Nasal cavity respiratory epithelium epithelial cell of viscerocranial mucosa (primary cell): Measurements from ENCODE around the gene SF3B3. TPM values are rescaled to one million over a fixed set of nuclear protein-coding genes. Genes with fewer than 3 reads are reported as not detected.

ENCODE experiments used
- total RNA-seq: library from RNA; depleted of rRNA; stranded (reverse); fragments of >200 nt; gene quantifications from 2 replicates; pipeline ENCODE4 v1.2.3, GENCODE V29; 2014

Gene SF3B3
- 79.3 and 105 TPM in 2 replicates for total RNA-seq

DNA sequence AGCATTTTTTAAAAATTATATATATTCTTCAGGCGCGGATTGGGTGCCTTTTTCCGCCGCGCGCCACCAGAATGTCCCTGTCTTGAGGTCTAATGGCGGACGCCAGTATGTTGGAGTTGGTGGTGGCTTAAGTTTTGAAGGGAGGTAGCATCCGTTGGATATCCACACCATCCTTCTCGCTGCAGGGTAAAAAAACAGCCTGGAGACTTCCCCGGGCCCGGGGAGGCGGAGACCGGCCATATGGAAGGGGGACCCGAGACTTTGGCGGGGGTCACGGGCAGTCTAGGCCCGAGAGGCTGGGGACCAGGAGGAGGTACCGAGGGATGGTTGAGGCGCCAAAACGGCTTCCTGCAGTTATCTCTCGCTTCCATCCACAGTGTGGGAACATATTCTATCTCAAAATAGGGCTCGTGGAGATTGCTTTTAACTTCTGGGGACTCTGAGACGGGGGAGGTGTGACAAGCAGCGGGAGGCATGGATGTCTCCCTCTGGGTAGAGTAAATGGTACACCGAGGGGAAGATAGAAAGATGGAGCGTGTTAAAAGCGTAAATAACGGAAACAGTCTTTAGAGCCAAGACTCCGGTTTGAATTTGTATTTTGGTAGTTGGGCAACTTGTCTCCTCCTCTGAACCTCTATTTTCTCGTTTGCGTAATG, at the start of gene SF3B3:
Gene SF3B3, plus strand, starts transcription at position 74 of the 656 bp plus-strand sequence. CDS start 2,841 bp downstream, outside the sequence.

GRCh38 chr16:70523076-70523742, 407 bp upstream of the SF3B3 start, which contains the start of gene COG4:
Gene COG4, minus strand, starts transcription at chr16:70523554. Its CDS starts 11 bp downstream, at chr16:70523543.

Other genes with a start within 250 kb of the SF3B3 start
- gene AARS1, start 234.3 kb upstream of the SF3B3 start, total RNA-seq: 450 and 528 TPM in 2 replicates
- 24.8 and 43.1 TPM in 2 replicates for gene DDX19B, start 224.6 kb upstream of the SF3B3 start, total RNA-seq
- gene DDX19A, start 176.9 kb upstream of the SF3B3 start, total RNA-seq: 29.0 and 41.9 TPM in 2 replicates
- gene ST3GAL2, start 84.7 kb upstream of the SF3B3 start, total RNA-seq: 3.4 and 9.3 TPM in 2 replicates
- 11.3 and 12.9 TPM in 2 replicates for gene FCSK, start 69.2 kb upstream of the SF3B3 start, total RNA-seq
- 43.4 and 46.3 TPM in 2 replicates for gene COG4, start 262 bp upstream of the SF3B3 start, total RNA-seq
- 1.0 and 2.1 TPM in 2 replicates for gene IL34, start 122.7 kb downstream of the SF3B3 start, total RNA-seq
- gene MTSS2, start 162.2 kb downstream of the SF3B3 start, total RNA-seq: 23.2 and 73.8 TPM in 2 replicates